ENCODE data around the gene SLC6A6. TPM values are rescaled to one million over a fixed set of nuclear protein-coding genes. Genes with fewer than 3 reads are reported as not detected.

Gene SLC6A6
- total RNA-seq, 4 donors from 2014 or later = 15.0 to 36.2 (median 23.7) TPM

GRCh38 chr3:14404186-14404585 is 1.8 kb downstream of the SLC6A6 start:
- DNase-seq (ENCODE audit: extremely low spot score) = no peak
- H3K36me3 ChIP-seq = no peaks in the 10 kb centered on the region
- TF ChIP-seq POLR2A (IDR thresholded peaks at IDR 0.05; ENCODE audit: low read depth) (no peak), POLR2AphosphoS5 (IDR thresholded peaks at IDR 0.05) (no peak), EP300 (IDR thresholded peaks at IDR 0.05) (no peak)
- no peaks in the 10 kb centered on the region for H3K9me3 ChIP-seq
- intact Hi-C loops (cut with DNase I) = loop anchor here (5.0 kb wide), 2 partner anchors 48 to 63 kb away; no protein-coding TSS in a partner anchor
- H3K4me3 ChIP-seq = peak overlapping the region; percentile 60 to 79 (median 74)
- H3K27ac ChIP-seq (replicated peaks in 1 of 4) = peak overlapping the region; percentile 88 to 89 (median 89)
- WGBS = 23% methylated on average over 3 of the region's 3 CpGs
- H3K4me1 ChIP-seq = peaks cover 32 to 51% (median 49%) of the 10 kb centered on the region in 4 donors
- no peaks in the 10 kb centered on the region for H3K27me3 ChIP-seq

GRCh38 chr3:14404631-14405359 is 2.4 kb downstream of the SLC6A6 start:
- 81% methylated on average over 10 of the region's 11 CpGs for WGBS
- Histone ChIP-seq H3K36me3 (no peaks in the 10 kb centered on the region), H3K4me1 (peaks cover 32 to 52% (median 50%) of the 10 kb centered on the region in 4 donors), H3K27me3 (no peaks in the 10 kb centered on the region), H3K9me3 (no peaks in the 10 kb centered on the region), H3K27ac (replicated peaks in 1 of 4) (peak overlapping the region; percentile 88 to 89 (median 89)), H3K4me3 (peak overlapping the region; percentile 60 to 79 (median 74))
- no peak for TF ChIP-seq POLR2A (IDR thresholded peaks at IDR 0.05; ENCODE audit: low read depth)
- intact Hi-C loops (cut with DNase I) = loop anchor here (5.0 kb wide), 2 partner anchors 48 to 63 kb away; no protein-coding TSS in a partner anchor
- DNase-seq (ENCODE audit: extremely low spot score) = no peak

GRCh38 chr3:14405360-14406238 is 3.2 kb downstream of the SLC6A6 start:
- no peaks in the 10 kb centered on the region for H3K27me3 ChIP-seq
- H3K9me3 ChIP-seq = no peaks in the 10 kb centered on the region
- no peak for DNase-seq (ENCODE audit: extremely low spot score)
- peaks cover 0 to under 1% (median 0%) of the 10 kb centered on the region in 4 donors for H3K36me3 ChIP-seq
- peak overlapping the region; percentile 3 to 89 (median 34) for H3K27ac ChIP-seq (replicated peaks in 1 of 4)
- TF ChIP-seq POLR2A (IDR thresholded peaks at IDR 0.05; ENCODE audit: low read depth) (no peak), POLR2AphosphoS5 (IDR thresholded peaks at IDR 0.05) (no peak), EP300 (IDR thresholded peaks at IDR 0.05) (no peak), CTCF (IDR thresholded peaks at IDR 0.05) (no peak)
- H3K4me1 ChIP-seq = peaks cover 32 to 60% (median 55%) of the 10 kb centered on the region in 4 donors
- WGBS = 59% methylated on average over 8 of the region's 10 CpGs
- H3K4me3 ChIP-seq = no peak overlapping the region
- intact Hi-C loops (cut with DNase I) = no loop called here

- Histone ChIP-seq H3K4me3 (no peak overlapping the region), H3K4me1 (peaks cover 32 to 68% (median 58%) of the 10 kb centered on the region in 4 donors), H3K36me3 (peaks cover 0 to 8% (median 3%) of the 10 kb centered on the region in 4 donors), H3K27me3 (no peaks in the 10 kb centered on the region), H3K9me3 (no peaks in the 10 kb centered on the region), H3K27ac (replicated peaks in 1 of 4) (no peak overlapping the region)
- intact Hi-C loops (cut with DNase I) = no loop called here
- no peak for TF ChIP-seq CTCF (IDR thresholded peaks at IDR 0.05)
- TF ChIP-seq POLR2AphosphoS5 (IDR thresholded peaks at IDR 0.05) = no peak
- TF ChIP-seq POLR2A (IDR thresholded peaks at IDR 0.05; ENCODE audit: low read depth) = no peak
- no peak for TF ChIP-seq EP300 (IDR thresholded peaks at IDR 0.05)
- 90% methylated on average over 5 of the region's 5 CpGs for WGBS
- DNase-seq (ENCODE audit: extremely low spot score) = no peak
Measured at GRCh38 chr3:14406336-14406735, 3.9 kb downstream of the SLC6A6 start.

GRCh38 chr3:14406766-14407165 is 4.4 kb downstream of the SLC6A6 start:
- TF ChIP-seq CTCF (IDR thresholded peaks at IDR 0.05) (no peak), POLR2A (IDR thresholded peaks at IDR 0.05; ENCODE audit: low read depth) (no peak), POLR2AphosphoS5 (IDR thresholded peaks at IDR 0.05) (no peak), EP300 (IDR thresholded peaks at IDR 0.05) (no peak)
- no peaks in the 10 kb centered on the region for H3K9me3 ChIP-seq
- no peak overlapping the region for H3K4me3 ChIP-seq
- H3K27ac ChIP-seq (replicated peaks in 1 of 4) = no peak overlapping the region
- no peaks in the 10 kb centered on the region for H3K27me3 ChIP-seq
- peaks cover 32 to 65% (median 54%) of the 10 kb centered on the region in 4 donors for H3K4me1 ChIP-seq
- H3K36me3 ChIP-seq = peaks cover 0 to 12% (median 4%) of the 10 kb centered on the region in 4 donors
- WGBS = 95% methylated on average over 3 of the region's 3 CpGs
- DNase-seq (ENCODE audit: extremely low spot score) = no peak
- intact Hi-C loops (cut with DNase I) = no loop called here
